Right lobe of liver (tissue), 6 donors: ENCODE measurements around the gene SF3A2. TPM values are rescaled to one million over a fixed set of nuclear protein-coding genes. Genes with fewer than 3 reads are reported as not detected.

Experiments used
- ATAC-seq, 4 donors: fragments of 200-7000 bp; cut with Tn5 transposase; one replicate each; pipeline ENCODE4 v1.9.1; 2020; ENCODE audit warnings: mild to moderate bottlenecking in 4 of 4, moderate library complexity in 4 of 4
- DNase-seq, 3 donors: peaks; one replicate each; pipeline ENCODE4 v3.0.0-alpha.2; 2020
- H3K27ac ChIP-seq, 3 donors: fragments of 200-600 bp; one replicate each; pipeline ENCODE4 v1.8.0; 2022
- H3K27me3 ChIP-seq, 2 donors: fragments of 200-600 bp; one replicate each; pipeline ENCODE4 v1.8.0; 2022
- H3K36me3 ChIP-seq, 4 donors: fragments of 200-600 bp; sonication (generic) in 1 of 4; one replicate each; pipeline versions ENCODE4 v1.5.1 to v1.8.0; 2017 to 2022; ENCODE audit warnings: control low read depth in 1 of 4
- H3K4me1 ChIP-seq, 4 donors: fragments of 200-600 bp; sonication (generic) in 1 of 4; one replicate each; pipeline versions ENCODE4 v1.5.1 to v1.8.0; 2017 to 2022; ENCODE audit warnings: control low read depth in 1 of 4
- H3K4me3 ChIP-seq, 3 donors: fragments of 200-600 bp; one replicate each; pipeline ENCODE4 v1.8.0; 2022
- H3K9me3 ChIP-seq, 4 donors: fragments of 200-600 bp; sonication (generic) in 1 of 4; one replicate each; pipeline versions ENCODE4 v1.5.1 to v1.8.0; 2017 to 2022; ENCODE audit warnings: control low read depth in 1 of 4
- POLR2A ChIP-seq: fragments of 450-650 bp; IDR thresholded peaks from one replicate; pipeline ENCODE4 v1.6.1; 2017; ENCODE audit warnings: antibody characterized with exemption, mild to moderate bottlenecking
- WGBS: methylation state at CpG from one replicate; pipeline ENCODE4 v1.1.6; 2018; ENCODE audit warnings: low coverage, low lambda C conversion rate; ENCODE audit not compliant: insufficient coverage; ENCODE audit errors: missing lambda C conversion rate; 5-methylcytosine and 5-hydroxymethylcytosine counted together
- intact Hi-C, 2 donors: fragments of 100-400 bp; cut with DNase I; formaldehyde crosslinking; loops; one replicate each; pipeline versions ENCODE4 v1.11.2 to v1.14.1; 2022
- total RNA-seq, 6 experiments: library from RNA; depleted of rRNA in 2 of 6; stranded (reverse); fragments of >200 nt in 2 of 6; fragmentation: NEBNext Ultra II Directional in 3 of 6; extraction: Animal tissue kit (Norgen Biotek cat#: 25700) in 3 of 6; gene quantifications; one replicate each; pipeline versions ENCODE4 v1.1.0 to v1.2.4, GENCODE V29; 2016 to 2023
- TF ChIP-seq, protein P1 (sequence below), 4 donors: fragments of 200-600 bp in 3 of 4; fragments of 450-650 bp in 1 of 4; IDR thresholded peaks; one replicate each; pipeline versions ENCODE4 v1.5.1 to v1.8.0; 2016 to 2022; ENCODE audit warnings: antibody characterized with exemption in 4 of 4, mild to moderate bottlenecking in 2 of 4
- donor health status: DM: no; HTN: yes; CAD: no.
- donor health status: DM: no; HTN: no; CAD: no.
- donor health status: DM: no; HTN: no; CAD: no.
- donor health status: DM: no; HTN: yes; CAD: no.
- donor health status: DM: no; HTN: yes; CAD: no.

SF3A2 gene
- total RNA-seq, 6 experiments from 2014 or later: 14.0 to 22.1 (median 19.1) TPM

DNA sequence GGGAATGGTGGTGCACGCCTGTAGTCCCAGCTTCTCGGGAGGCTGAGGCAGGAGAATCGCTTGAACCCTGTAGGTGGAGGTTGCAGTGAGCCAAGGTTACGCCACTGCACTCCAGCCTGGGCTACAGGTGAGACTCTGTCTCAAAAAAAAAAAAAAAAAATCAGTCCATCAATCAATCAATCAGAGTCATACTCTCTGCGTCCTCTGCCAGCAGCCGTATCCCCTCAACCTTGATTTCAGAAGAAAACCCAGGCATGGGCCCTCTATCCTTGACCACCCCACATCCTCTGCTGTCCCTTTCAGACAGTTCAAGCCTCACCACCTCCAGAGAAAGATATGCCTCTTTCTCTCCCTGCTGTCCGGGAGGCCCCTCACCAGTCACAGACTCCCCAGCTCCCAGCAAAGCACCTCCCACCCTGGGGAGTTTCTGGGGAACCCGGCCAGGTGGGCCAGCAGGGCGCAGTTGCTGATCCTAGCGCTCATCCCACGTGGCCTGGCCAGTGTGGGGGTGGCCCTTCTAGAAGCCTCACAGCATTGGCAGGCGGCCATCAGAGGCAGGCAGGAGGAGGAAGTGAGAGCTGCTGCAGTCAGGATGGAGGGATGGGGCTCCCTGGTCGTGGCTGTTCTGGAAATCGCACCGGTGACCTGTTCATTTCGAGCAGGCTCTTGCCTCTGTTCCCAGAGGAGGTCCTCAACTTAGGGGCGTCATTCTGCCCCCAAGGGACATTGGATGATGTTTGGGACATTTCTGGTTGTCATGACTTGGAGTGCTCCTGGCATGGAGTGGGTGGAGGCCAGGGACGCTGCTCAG is 29.8 kb downstream of the SF3A2 start:
- TF ChIP-seq, protein P1, sequence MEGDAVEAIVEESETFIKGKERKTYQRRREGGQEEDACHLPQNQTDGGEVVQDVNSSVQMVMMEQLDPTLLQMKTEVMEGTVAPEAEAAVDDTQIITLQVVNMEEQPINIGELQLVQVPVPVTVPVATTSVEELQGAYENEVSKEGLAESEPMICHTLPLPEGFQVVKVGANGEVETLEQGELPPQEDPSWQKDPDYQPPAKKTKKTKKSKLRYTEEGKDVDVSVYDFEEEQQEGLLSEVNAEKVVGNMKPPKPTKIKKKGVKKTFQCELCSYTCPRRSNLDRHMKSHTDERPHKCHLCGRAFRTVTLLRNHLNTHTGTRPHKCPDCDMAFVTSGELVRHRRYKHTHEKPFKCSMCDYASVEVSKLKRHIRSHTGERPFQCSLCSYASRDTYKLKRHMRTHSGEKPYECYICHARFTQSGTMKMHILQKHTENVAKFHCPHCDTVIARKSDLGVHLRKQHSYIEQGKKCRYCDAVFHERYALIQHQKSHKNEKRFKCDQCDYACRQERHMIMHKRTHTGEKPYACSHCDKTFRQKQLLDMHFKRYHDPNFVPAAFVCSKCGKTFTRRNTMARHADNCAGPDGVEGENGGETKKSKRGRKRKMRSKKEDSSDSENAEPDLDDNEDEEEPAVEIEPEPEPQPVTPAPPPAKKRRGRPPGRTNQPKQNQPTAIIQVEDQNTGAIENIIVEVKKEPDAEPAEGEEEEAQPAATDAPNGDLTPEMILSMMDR (IDR thresholded peaks at IDR 0.05): no peak
- TF ChIP-seq POLR2A: no peak
- Histone ChIP-seq H3K4me1 (peaks cover 0 to 20% (median under 1%) of the 10 kb centered on the region in 4 donors), H3K4me3 (no peak overlapping the region), H3K27ac (peak overlapping the region in 1 of 3 donors; percentile 20), H3K9me3 (no peaks in the 10 kb centered on the region), H3K27me3 (no peaks in the 10 kb centered on the region), H3K36me3 (no peaks in the 10 kb centered on the region)
- ATAC-seq (peak; percentile 22 to 54 (median 42)), DNase-seq (peak; percentile 89 to 96 (median 93))
- intact Hi-C loops: no loop called here
- 33% methylated on average over 13 of the region's 18 CpGs for WGBS

DNA sequence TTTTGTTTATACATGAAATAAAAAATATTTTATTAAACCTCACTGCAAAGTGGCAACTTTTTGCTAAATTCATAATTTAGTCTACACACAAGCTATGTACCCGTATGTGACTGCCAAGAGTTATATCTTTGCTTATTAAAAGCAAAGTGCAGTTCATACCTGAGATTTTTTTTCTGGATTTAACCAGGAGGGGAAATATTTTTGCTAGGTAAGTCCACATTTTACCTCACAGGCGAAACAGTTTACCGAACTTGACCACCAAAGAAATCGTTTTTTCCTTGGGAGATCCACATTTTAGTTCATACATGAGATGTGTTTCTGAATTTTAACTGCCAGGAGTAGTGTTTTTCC is 31.8 kb downstream of the SF3A2 start:
- no peak for TF ChIP-seq POLR2A
- TF ChIP-seq, protein P1 (IDR thresholded peaks at IDR 0.05): no peak
- Histone ChIP-seq H3K4me1 (peaks cover 0 to 40% (median 6%) of the 10 kb centered on the region in 4 donors), H3K4me3 (peak overlapping the region in 2 of 3 donors; percentile 96 to 100), H3K27me3 (no peaks in the 10 kb centered on the region), H3K9me3 (no peaks in the 10 kb centered on the region), H3K27ac (peak overlapping the region in 1 of 3 donors; percentile 99), H3K36me3 (peaks cover 0 to 17% (median 5%) of the 10 kb centered on the region in 4 donors)
- ATAC-seq (no peak), DNase-seq (no peak)
- intact Hi-C loops: no loop called here
- 21% methylated on average over 4 of the region's 4 CpGs for WGBS

DNA sequence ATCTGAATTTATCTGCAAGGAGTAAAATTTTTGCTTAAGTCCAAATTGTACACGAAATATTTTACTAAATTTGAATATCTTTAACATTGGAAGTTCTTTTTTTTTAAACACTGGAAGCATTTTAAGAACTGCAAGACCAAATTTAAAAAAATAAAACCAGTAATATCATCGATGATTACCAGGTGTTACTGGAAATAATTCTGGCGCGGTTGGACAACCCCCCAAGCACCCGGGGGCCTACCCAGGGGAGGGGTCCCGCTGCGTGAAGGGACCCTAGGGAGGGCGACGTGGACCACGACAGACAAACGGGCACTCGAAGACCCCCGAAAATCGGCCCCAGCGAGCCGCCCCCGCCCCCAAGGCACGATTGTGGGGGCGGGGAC is 32.2 kb downstream of the SF3A2 start:
- WGBS: 5% methylated on average over 8 of the region's 19 CpGs
- Histone ChIP-seq H3K27ac (peak overlapping the region in 2 of 3 donors; percentile 48 to 99), H3K4me1 (peaks cover 0 to 44% (median 8%) of the 10 kb centered on the region in 4 donors), H3K4me3 (peak overlapping the region; percentile 43 to 100 (median 96)), H3K9me3 (no peaks in the 10 kb centered on the region), H3K27me3 (no peaks in the 10 kb centered on the region), H3K36me3 (peaks cover 0 to 18% (median 5%) of the 10 kb centered on the region in 4 donors)
- DNase-seq: no peak
- TF ChIP-seq, protein P1 (IDR thresholded peaks at IDR 0.05): no peak
- no peak for TF ChIP-seq POLR2A
- intact Hi-C loops: no loop called here
- no peak for ATAC-seq

DNA sequence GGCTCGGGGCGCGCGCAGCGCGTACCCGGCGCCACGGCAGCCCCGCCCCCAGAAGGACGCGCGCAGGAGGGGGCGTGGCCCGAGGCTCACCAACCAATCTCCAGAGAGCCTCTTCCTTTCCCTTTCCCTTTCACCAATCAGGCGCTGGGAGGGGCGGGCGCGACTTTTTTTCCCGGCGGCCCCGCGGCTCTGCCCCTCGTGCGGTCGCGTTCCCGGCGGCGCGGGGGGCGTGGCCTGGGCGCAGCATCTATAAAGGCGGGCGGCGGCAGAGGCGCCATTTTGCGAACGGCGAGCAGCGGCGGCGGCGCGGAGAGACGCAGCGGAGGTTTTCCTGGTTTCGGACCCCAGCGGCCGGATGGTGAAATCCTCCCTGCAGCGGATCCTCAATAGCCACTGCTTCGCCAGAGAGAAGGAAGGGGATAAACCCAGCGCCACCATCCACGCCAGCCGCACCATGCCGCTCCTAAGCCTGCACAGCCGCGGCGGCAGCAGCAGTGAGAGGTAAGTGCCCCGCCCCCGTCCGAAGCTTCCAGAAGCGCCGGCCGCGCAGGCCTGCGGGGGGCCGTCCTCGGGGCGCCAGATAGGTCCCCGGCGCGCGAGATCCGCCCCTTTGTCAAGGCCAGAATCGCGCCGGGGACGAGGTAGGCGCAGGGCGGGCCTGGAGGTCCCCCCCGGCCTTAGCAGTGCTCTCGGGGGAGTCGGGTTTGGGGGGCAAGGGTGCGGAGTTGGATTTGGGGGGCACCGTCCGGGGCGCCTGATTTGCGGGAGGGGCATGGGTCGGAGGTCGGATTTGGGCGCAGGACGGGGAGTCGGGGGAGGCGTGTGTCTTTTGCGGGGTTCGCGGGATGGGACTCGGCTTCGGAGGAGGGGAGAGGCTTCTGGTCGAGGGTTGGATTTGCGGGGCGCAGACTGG is 32.9 kb downstream of the SF3A2 start:
- Histone ChIP-seq H3K9me3 (no peaks in the 10 kb centered on the region), H3K36me3 (peaks cover 0 to 18% (median 5%) of the 10 kb centered on the region in 4 donors), H3K27ac (peak overlapping the region; percentile 96 to 99 (median 97)), H3K4me1 (peaks cover 0 to 49% (median 8%) of the 10 kb centered on the region in 4 donors), H3K27me3 (no peaks in the 10 kb centered on the region), H3K4me3 (peak overlapping the region; percentile 96 to 100 (median 98))
- peak; percentile 80 to 90 (median 86) for ATAC-seq
- DNase-seq: peak; percentile 98 to 99 (median 99)
- TF ChIP-seq, protein P1 (IDR thresholded peaks at IDR 0.05): peak in 1 of 4 donors; percentile 23
- peak; percentile 100 for TF ChIP-seq POLR2A
- WGBS: under 1% methylated on average over 26 of the region's 103 CpGs
- intact Hi-C loops: loop anchor here (5.0 kb wide), 2 partner anchors 32 to 107 kb away; partner anchors contain the start of genes PLEKHJ1 (in 2 of the 2), SF3A2 (in 2 of the 2) and DOT1L (in 1 of the 2)
